Measurements from ENCODE around the gene CACNA2D4. TPM values are rescaled to one million over a fixed set of nuclear protein-coding genes. Genes with fewer than 3 reads are reported as not detected.

Gene CACNA2D4
- total RNA-seq, 1 donor, result 0.27 TPM

DNA sequence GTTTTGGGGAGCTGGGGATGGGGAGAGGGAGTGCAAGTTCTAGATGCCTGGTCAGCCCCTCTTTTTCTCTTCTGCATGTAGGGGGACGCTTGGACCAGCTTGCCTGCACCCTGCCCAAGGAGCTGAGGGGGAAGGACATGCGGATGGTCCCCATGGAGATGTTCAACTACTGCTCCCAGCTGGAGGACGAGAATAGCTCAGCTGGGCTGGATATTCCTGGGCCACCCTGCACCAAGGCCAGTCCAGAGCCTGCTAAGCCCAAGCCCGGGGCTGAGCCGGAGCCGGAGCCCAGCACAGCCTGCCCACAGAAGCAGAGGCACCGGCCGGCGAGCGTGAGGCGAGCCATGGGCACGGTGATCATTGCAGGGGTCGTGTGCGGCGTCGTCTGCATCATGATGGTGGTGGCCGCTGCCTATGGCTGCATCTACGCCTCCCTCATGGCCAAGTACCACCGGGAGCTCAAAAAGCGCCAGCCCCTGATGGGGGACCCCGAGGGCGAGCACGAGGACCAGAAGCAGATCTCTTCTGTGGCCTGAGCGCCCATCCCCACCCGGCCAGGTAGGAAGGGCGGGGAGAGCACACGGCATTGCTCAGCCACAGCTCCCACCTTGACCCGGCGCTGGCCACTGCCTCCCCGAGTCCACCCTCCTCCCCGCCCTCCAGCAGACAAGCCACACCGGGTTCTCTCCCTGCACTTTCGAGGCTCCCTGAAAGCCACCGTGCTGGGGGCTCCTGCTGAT, 84.1 kb downstream of the CACNA2D4 start:
- TF ChIP-seq, protein P1, sequence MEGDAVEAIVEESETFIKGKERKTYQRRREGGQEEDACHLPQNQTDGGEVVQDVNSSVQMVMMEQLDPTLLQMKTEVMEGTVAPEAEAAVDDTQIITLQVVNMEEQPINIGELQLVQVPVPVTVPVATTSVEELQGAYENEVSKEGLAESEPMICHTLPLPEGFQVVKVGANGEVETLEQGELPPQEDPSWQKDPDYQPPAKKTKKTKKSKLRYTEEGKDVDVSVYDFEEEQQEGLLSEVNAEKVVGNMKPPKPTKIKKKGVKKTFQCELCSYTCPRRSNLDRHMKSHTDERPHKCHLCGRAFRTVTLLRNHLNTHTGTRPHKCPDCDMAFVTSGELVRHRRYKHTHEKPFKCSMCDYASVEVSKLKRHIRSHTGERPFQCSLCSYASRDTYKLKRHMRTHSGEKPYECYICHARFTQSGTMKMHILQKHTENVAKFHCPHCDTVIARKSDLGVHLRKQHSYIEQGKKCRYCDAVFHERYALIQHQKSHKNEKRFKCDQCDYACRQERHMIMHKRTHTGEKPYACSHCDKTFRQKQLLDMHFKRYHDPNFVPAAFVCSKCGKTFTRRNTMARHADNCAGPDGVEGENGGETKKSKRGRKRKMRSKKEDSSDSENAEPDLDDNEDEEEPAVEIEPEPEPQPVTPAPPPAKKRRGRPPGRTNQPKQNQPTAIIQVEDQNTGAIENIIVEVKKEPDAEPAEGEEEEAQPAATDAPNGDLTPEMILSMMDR (IDR thresholded peaks at IDR 0.05; ENCODE audit: insufficient read depth, low read length), result no peak
- no peak overlapping the region for H3K4me3 ChIP-seq (ENCODE audit: low read depth, low read length)
- no peak for DNase-seq (ENCODE audit: low read depth)

DNA sequence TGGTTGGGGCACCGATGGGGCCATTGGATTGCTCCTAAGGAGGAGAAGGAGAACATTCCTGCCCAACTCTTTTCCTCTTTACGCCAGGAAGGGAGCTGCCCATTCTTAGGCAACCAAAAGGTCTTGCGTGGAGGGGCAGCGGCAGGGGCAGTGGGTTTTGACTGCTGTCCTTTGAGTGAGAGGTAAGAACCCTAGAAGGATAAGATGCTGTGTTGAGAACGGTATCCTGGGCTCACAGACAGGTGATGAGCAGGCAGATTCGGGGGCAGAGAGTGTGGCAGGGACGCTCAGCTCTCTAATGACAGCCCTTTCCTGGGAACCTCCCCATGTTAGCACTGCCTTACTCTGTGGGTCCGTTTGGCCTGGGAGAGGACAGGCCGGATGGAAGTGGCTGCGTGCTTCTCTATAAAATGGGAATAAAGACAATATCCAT, 84.8 kb downstream of the CACNA2D4 start:
- H3K4me3 ChIP-seq (ENCODE audit: low read depth, low read length), result no peak overlapping the region
- TF ChIP-seq, protein P1 (IDR thresholded peaks at IDR 0.05; ENCODE audit: insufficient read depth, low read length), result no peak
- no peak for DNase-seq (ENCODE audit: low read depth)

DNA sequence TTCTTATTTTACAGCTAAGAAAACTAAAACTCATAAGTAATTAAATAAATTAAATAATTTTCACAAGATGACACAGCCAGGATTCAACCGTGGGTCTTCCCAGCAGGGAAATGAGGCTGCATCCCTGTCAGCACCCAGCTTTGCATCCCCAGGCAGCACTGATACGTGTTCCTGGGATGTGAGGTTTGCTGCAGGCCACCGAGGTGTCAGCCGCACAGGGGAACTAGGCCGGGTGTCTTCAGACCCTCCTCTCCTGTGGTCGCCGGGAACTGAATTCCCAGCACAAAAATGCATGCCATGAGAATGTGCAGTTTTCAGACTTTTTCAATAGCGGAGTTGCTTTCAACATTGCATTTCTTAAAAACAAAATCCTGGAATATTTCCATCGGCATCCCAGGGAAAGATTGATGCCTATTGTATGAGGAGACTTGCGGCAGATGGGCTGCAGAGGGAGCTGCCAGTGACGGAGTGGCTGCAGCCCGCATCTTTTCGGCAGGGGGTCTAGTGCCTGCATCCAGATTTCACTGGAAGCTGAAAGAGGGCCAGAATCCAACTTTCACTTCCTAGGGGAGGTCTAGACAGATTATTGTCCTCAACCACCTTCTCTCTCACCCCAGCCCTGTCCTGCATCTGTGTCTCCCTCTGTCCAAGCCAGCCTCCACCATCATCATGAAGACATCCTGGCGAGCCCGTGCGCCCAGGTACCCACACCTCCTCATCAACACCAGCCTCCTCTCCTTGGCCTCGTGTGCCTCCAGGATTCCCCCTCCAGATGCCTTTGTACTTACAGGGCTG, 85.5 kb downstream of the CACNA2D4 start:
- TF ChIP-seq, protein P1 (IDR thresholded peaks at IDR 0.05; ENCODE audit: insufficient read depth, low read length), result no peak
- no peak overlapping the region for H3K4me3 ChIP-seq (ENCODE audit: low read depth, low read length)
- no peak for DNase-seq (ENCODE audit: low read depth)

DNA sequence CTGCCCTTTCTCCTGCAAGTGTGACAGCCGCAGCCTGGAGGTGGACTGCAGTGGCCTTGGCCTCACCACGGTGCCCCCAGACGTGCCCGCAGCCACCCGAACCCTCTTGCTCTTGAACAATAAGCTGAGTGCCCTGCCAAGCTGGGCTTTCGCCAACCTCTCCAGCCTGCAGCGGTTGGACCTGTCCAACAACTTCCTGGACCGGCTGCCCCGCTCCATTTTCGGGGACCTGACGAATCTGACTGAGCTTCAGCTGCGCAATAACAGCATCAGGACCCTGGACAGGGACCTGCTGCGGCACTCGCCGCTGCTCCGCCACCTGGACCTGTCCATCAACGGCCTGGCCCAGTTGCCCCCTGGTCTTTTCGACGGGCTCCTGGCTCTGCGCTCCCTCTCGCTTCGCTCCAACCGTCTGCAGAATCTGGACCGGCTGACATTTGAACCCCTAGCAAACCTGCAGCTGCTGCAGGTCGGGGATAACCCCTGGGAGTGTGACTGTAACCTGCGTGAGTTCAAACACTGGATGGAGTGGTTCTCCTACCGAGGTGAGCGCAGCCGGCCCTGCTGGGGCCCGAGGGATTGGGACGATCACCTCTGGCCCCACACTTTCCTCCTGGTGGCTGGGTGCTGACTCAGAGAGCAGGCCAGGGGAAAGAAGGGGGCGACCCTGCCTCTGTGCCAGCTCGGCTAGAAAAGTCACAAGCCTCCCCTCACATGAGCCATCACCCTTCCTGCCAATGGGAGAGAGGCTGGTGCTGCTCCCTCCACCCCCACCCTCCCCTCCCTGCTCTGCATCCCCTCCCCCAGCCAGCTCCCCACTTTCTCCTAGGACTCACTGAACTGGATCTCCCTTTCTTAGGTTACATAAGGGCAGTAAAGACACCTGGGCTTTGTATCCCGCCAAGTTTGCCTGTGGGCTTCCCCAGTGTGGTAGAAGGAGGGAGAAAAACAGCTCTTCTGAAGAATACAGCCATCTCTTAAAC, 87.2 kb downstream of the CACNA2D4 start:
- no peak overlapping the region for H3K4me3 ChIP-seq (ENCODE audit: low read depth, low read length)
- TF ChIP-seq, protein P1 (IDR thresholded peaks at IDR 0.05; ENCODE audit: insufficient read depth, low read length), result no peak
- DNase-seq (ENCODE audit: low read depth), result peak; percentile 63

DNA sequence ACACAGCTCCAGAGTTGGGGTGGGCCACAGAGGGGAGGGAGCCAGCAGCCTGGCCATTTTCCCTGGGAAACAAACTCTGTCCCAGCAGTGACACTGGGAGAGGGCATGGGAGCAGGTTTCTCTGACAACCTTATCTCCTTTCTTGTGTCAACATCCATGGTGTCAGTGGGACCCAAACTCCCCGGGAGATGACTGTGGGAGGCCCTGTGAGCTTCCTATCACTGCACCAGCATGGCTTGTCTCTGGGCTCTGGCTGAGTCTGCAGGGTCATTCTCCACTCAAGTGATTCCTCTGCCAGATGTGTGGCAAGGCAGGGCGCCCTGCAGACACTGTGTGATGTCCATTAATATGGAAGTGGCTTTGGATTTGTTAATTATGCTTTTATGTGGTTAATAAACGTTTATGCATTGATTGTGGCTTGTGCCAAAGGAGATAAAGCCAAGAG, 88.0 kb downstream of the CACNA2D4 start:
- no peak overlapping the region for H3K4me3 ChIP-seq (ENCODE audit: low read depth, low read length)
- TF ChIP-seq, protein P1 (IDR thresholded peaks at IDR 0.05; ENCODE audit: insufficient read depth, low read length), result no peak
- no peak for DNase-seq (ENCODE audit: low read depth)

DNA sequence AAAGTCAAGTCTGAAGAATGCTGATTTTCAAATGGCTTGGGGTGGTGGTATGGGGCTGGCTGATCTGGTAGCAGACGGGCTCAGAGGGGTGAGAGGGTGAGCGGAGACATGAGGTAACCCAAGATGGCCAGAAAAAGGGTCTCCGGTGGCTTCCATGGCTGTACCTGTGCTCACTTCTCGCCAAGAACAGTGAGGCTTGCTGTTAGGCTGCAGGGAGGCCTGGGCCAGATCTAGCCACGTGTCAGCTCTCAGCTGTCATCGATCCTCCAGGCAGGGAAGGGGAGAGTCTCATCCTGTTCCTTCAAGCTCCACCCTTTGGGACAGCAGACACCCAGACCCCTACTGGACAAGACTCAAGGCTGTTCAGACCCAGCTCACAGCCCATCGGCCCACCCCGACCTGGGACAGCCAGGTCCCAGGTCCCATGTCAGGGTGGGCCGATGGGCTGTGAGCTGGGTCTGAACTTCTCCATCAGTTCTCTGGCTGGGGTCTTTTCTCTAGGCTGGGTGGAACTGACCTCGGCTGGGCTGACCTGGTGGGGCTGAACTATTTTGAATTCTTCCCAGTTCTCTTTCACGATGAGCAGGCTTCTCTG, 89.0 kb downstream of the CACNA2D4 start:
- no peak for DNase-seq (ENCODE audit: low read depth)
- TF ChIP-seq, protein P1 (IDR thresholded peaks at IDR 0.05; ENCODE audit: insufficient read depth, low read length), result no peak
- H3K4me3 ChIP-seq (ENCODE audit: low read depth, low read length), result no peak overlapping the region
